MM.1S (cell line): ENCODE data around the gene MAGI2.

ENCODE experiments used
- CTCF ChIP-seq: fragments of 300-600 bp; sonication (generic); IDR thresholded peaks from 2 replicates; pipeline ENCODE4 v1.5.1; 2016; ENCODE audit warnings: antibody characterized with exemption, low read length, mixed read lengths
- EZH2 ChIP-seq: fragments of 300-600 bp; sonication (generic); optimal IDR thresholded peaks from 2 replicates; pipeline ENCODE3; 2017; ENCODE audit warnings: low read depth, mild to moderate bottlenecking, antibody characterized with exemption, low read length, mixed read lengths

GRCh38 chr7:78185149-78185745 lies 1268.2 kb downstream of the MAGI2 start:
- TF ChIP-seq CTCF = no peak
- TF ChIP-seq EZH2 = no peak
